IgD-negative memory B cell (primary cell): ENCODE measurements around the gene C4orf46. TPM values are rescaled to one million over a fixed set of nuclear protein-coding genes. Genes with fewer than 3 reads are reported as not detected.
"Not testable (repeated sequence)": the region's sequence is repeated elsewhere in the genome, so short reads cannot be mapped to it uniquely, and the experiment has no call there.

Experiments
- H3K27ac Mint-ChIP-seq, 3 donors: one replicate each; pipeline ENCODE4 v1.8.0; 2020 to 2022; ENCODE audit warnings: mild to moderate bottlenecking in 3 of 3, mixed read lengths in 3 of 3, moderate library complexity in 1 of 3
- H3K27me3 Mint-ChIP-seq: one replicate; pipeline ENCODE4 v1.8.0; 2021; ENCODE audit warnings: mixed read lengths
- H3K36me3 Mint-ChIP-seq: one replicate; pipeline ENCODE4 v1.8.0; 2020; ENCODE audit warnings: mild to moderate bottlenecking, mixed read lengths
- H3K4me1 Mint-ChIP-seq, 3 donors: one replicate each; pipeline ENCODE4 v1.8.0; 2020 to 2022; ENCODE audit warnings: mixed read lengths in 3 of 3, mild to moderate bottlenecking in 1 of 3
- H3K4me3 Mint-ChIP-seq, 4 donors: one replicate each; pipeline ENCODE4 v1.8.0; 2020 to 2022; ENCODE audit warnings: mild to moderate bottlenecking in 4 of 4, mixed read lengths in 4 of 4, moderate library complexity in 3 of 4
- H3K9me3 Mint-ChIP-seq, 3 donors: one replicate each; pipeline ENCODE4 v1.8.0; 2020 to 2021; ENCODE audit warnings: mixed read lengths in 3 of 3, mild to moderate bottlenecking in 1 of 3
- polyA plus RNA-seq: library from polyadenylated mRNA; unstranded; fragments of 300-500 nt; fragmentation: Illumina TruSeq; gene quantifications from one replicate; pipeline ENCODE4 v1.2.3, GENCODE V29; 2021

The C4orf46 gene
- polyA plus RNA-seq, result 2.9 TPM

GRCh38 chr4:158671665-158671914 is at the start of gene C4orf46:
TSS of gene C4orf46 (minus strand) at chr4:158671887. CDS start at chr4:158671801, 86 bp downstream.
- Mint-ChIP-seq H3K4me3 (peak within 1 kb of the TSS; percentile 86 to 98 (median 96)), H3K27ac (peak within 1 kb of the TSS; percentile 81 to 99 (median 93)), H3K27me3 (no peaks in the 10 kb centered on the region), H3K4me1 (peaks cover 11 to 20% (median 20%) of the 10 kb centered on the region in 3 donors), H3K36me3 (peaks cover 3% of the 10 kb centered on the region), H3K9me3 (no peaks in the 10 kb centered on the region)

DNA sequence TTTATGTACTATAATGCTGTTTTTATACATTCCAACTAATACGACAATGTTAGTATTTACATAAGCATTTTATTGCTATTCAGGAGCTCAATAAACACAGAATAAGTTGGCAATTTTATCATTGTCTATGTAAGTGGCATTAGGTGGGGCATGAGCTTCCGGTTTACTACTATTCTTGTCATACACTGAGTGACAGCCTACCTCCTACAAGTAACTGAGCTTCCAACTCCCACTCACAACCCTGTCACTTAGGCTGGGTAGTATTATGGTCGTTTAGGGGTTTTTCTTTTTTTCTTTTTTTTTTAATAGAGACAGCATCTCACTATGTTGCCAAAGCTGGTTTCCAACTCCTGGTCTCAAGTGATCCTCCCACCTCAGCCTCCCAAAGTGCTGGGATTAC is 44.1 kb upstream of the C4orf46 start:
- H3K36me3 Mint-ChIP-seq, result peaks cover 11% of the 10 kb centered on the region
- H3K27ac Mint-ChIP-seq, result no peak overlapping the region
- H3K4me1 Mint-ChIP-seq, result peaks cover 2 to 3% (median 3%) of the 10 kb centered on the region in 3 donors
- no peaks in the 10 kb centered on the region for H3K9me3 Mint-ChIP-seq
- H3K4me3 Mint-ChIP-seq, result no peak overlapping the region
- H3K27me3 Mint-ChIP-seq, result no peaks in the 10 kb centered on the region

DNA sequence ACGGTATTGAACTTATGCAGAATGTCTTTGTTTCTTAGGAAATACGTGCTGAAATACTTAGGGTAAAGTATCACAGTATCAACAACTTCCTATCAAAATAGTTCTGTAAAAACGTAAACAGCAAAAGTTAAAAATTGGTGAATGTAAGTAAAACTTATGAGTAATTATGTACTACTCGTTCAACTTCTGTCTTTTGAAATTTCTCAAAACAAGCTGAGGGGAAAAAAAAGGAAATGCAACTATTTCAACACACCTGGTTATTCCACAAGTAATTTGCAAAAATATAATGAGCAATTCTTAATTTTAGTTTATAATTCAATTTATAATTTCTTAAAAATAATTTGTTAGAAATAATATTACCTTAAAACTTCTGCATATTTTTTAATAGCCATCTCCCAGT is 43.2 kb upstream of the C4orf46 start:
- Mint-ChIP-seq H3K27me3 (no peaks in the 10 kb centered on the region), H3K4me3 (no peak overlapping the region), H3K27ac (no peak overlapping the region), H3K9me3 (no peaks in the 10 kb centered on the region), H3K36me3 (peaks cover 11% of the 10 kb centered on the region), H3K4me1 (peaks cover 2 to 3% (median 3%) of the 10 kb centered on the region in 3 donors)

DNA sequence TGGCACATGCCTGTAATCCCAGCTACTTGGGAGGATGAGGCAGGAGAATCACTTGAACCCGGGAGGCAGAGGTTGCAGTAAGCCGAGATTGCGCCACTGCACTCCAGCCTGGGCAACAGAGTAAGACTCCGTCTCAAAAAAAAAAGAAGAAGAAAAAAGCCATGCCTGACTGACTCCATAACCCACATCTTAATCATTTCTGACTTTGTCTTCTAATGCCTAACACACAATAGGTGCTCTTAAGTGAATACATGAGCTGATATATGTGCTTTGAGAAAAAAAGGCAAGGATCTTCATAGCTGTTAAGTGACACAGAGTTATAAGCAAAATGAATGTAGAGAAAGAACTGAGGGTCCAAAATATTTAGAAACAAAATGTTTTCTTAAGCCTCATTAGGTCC is 40.9 kb upstream of the C4orf46 start:
- not testable (repeated sequence) for H3K9me3 Mint-ChIP-seq, H3K27ac Mint-ChIP-seq

GRCh38 chr4:158710814-158711213 is 39.1 kb upstream of the C4orf46 start:
- Mint-ChIP-seq H3K4me1 (no peaks in the 10 kb centered on the region), H3K9me3 (no peaks in the 10 kb centered on the region), H3K4me3 (no peak overlapping the region), H3K27ac (no peak overlapping the region), H3K27me3 (no peaks in the 10 kb centered on the region), H3K36me3 (peaks cover 9% of the 10 kb centered on the region)

More for the DNA sequence above, 40.9 kb upstream of the C4orf46 start:
- H3K4me3 Mint-ChIP-seq, H3K4me1 Mint-ChIP-seq, H3K27me3 Mint-ChIP-seq, H3K36me3 Mint-ChIP-seq: not testable (repeated sequence)

- H3K4me3 Mint-ChIP-seq, result no peak overlapping the region
- H3K27ac Mint-ChIP-seq, result no peak overlapping the region
- H3K9me3 Mint-ChIP-seq, result peaks cover 0 to 4% (median 0%) of the 10 kb centered on the region in 3 donors
- H3K4me1 Mint-ChIP-seq, result no peaks in the 10 kb centered on the region
- no peaks in the 10 kb centered on the region for H3K27me3 Mint-ChIP-seq
- peaks cover 8% of the 10 kb centered on the region for H3K36me3 Mint-ChIP-seq
Measured at GRCh38 chr4:158704274-158704673, 32.6 kb upstream of the C4orf46 start.

DNA sequence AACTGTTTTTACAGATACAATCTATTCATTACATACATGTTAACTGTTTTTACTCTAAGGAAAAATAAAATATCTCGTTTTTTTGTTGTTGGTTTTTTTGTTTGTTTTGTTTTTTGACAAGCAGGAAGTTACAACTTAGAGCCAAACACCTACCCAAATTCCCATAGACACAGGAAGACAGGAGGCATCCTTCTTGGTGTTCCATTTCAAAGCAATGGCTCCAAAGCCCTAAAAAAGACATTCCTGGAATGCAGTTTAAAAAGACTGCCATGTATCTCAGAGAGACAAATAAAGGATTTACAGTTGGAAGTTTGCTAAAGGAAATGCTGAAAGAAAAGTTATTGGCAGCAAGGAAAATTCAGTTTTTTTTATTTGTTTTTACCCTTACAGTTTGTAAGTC is 17.1 kb upstream of the C4orf46 start:
- no peaks in the 10 kb centered on the region for H3K27me3 Mint-ChIP-seq
- H3K27ac Mint-ChIP-seq, result no peak overlapping the region
- no peaks in the 10 kb centered on the region for H3K4me1 Mint-ChIP-seq
- peaks cover 14% of the 10 kb centered on the region for H3K36me3 Mint-ChIP-seq
- no peaks in the 10 kb centered on the region for H3K9me3 Mint-ChIP-seq
- no peak overlapping the region for H3K4me3 Mint-ChIP-seq

- H3K4me3 Mint-ChIP-seq, result no peak overlapping the region
- H3K9me3 Mint-ChIP-seq, result no peaks in the 10 kb centered on the region
- no peak overlapping the region for H3K27ac Mint-ChIP-seq
- H3K36me3 Mint-ChIP-seq, result peaks cover 10% of the 10 kb centered on the region
- no peaks in the 10 kb centered on the region for H3K4me1 Mint-ChIP-seq
- no peaks in the 10 kb centered on the region for H3K27me3 Mint-ChIP-seq
Measured at GRCh38 chr4:158682066-158682465, 10.4 kb upstream of the C4orf46 start.

- Mint-ChIP-seq H3K27me3 (no peaks in the 10 kb centered on the region), H3K4me3 (no peak overlapping the region), H3K4me1 (no peaks in the 10 kb centered on the region), H3K27ac (no peak overlapping the region), H3K36me3 (peaks cover 11% of the 10 kb centered on the region), H3K9me3 (no peaks in the 10 kb centered on the region)
Measured at GRCh38 chr4:158681629-158682028, 9.9 kb upstream of the C4orf46 start.

GRCh38 chr4:158678767-158679166 is 7.1 kb upstream of the C4orf46 start:
- H3K9me3 Mint-ChIP-seq, result no peaks in the 10 kb centered on the region
- no peaks in the 10 kb centered on the region for H3K27me3 Mint-ChIP-seq
- peaks cover 0 to 5% (median 1%) of the 10 kb centered on the region in 3 donors for H3K4me1 Mint-ChIP-seq
- no peak overlapping the region for H3K27ac Mint-ChIP-seq
- no peak overlapping the region for H3K4me3 Mint-ChIP-seq
- H3K36me3 Mint-ChIP-seq, result peaks cover 7% of the 10 kb centered on the region

DNA sequence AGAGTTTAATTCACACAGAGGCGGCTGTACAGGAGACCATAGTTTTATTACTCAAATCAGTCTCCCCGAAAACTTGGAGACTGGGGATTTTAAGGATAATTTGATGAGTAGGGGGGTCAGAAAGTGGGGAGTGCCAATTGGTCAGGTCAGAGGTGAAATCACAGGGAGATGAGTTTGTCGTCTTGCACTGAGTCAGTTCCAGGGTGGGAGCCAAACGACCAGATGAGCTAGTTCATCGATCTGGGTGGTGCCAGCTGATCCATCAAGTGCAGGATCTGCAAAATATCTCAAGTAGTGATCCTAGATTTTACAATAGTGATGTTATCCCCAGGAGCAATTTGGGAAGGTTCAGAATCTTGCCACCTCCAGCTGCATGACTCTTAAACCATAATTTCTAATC is 4.4 kb upstream of the C4orf46 start:
- Mint-ChIP-seq H3K4me3 (no peak overlapping the region), H3K4me1 (peaks cover 6 to 13% (median 12%) of the 10 kb centered on the region in 3 donors)

GRCh38 chr4:158673633-158674032 is 1.9 kb upstream of the C4orf46 start:
- H3K4me1 Mint-ChIP-seq, result peaks cover 11 to 20% (median 20%) of the 10 kb centered on the region in 3 donors

More for the DNA sequence above, 4.4 kb upstream of the C4orf46 start:
- Mint-ChIP-seq H3K27ac (no peak overlapping the region), H3K27me3 (no peaks in the 10 kb centered on the region), H3K9me3 (no peaks in the 10 kb centered on the region), H3K36me3 (peaks cover 8% of the 10 kb centered on the region)

DNA sequence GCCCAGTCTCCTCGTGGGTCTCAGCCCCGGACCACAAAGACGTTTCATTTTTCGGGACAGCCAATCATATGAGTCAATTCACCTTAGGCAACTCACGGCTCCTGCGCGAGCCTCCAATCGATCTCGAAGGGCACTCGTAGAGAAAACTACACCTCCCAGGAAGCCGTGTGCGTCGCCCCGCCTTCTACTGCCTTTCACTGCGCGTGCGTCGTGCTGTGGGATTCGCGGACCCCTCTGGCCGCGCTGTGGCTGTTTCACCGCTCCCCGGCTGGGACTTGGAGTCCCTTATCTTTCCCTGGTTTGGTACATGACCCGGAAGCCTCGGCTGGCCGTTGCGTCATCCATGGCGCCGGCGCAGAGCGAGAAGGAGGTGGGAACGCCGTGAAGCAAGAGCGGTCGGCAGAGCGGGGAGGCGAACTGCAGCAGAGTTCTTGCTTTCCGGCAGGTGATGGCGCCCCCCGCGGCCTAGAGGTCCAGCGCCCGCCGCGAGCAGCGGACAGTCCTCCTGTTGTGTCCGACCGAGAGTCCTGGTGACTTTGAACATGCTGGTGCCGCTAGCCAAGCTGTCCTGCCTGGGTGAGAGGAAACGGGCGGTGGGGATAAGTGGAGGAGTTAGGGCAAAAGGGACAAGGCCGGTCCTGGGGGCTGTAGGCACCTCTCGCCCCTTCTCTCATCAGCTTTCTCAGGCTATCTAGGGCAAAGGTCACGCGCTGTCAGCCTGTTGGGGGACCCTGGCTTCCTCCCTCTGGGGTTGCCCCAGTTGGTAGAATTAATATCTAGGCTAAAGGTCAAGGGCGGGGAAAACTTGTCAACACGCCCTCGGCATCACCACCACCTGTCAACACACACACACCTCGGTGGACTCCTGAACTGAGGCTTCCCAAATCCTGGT is 474 bp upstream of the C4orf46 start, which contains the start of gene ETFDH:
Gene ETFDH (plus strand): TSS at position 382 of the 892 bp plus-strand sequence. CDS start 161 bp downstream, at position 543.
- Mint-ChIP-seq H3K36me3 (peaks cover 5% of the 10 kb centered on the region), H3K27ac (peak within 1 kb of the TSS; percentile 81 to 99 (median 93)), H3K4me1 (peaks cover 11 to 20% (median 20%) of the 10 kb centered on the region in 3 donors), H3K4me3 (peak within 1 kb of the TSS; percentile 86 to 98 (median 96)), H3K27me3 (no peaks in the 10 kb centered on the region), H3K9me3 (no peaks in the 10 kb centered on the region)

More at GRCh38 chr4:158673633-158674032, 1.9 kb upstream of the C4orf46 start:
- Mint-ChIP-seq H3K9me3 (no peaks in the 10 kb centered on the region), H3K27me3 (no peaks in the 10 kb centered on the region), H3K36me3 (peaks cover 5% of the 10 kb centered on the region), H3K27ac (no peak overlapping the region), H3K4me3 (peak overlapping the region in 1 of 4 donors; percentile 86)

DNA sequence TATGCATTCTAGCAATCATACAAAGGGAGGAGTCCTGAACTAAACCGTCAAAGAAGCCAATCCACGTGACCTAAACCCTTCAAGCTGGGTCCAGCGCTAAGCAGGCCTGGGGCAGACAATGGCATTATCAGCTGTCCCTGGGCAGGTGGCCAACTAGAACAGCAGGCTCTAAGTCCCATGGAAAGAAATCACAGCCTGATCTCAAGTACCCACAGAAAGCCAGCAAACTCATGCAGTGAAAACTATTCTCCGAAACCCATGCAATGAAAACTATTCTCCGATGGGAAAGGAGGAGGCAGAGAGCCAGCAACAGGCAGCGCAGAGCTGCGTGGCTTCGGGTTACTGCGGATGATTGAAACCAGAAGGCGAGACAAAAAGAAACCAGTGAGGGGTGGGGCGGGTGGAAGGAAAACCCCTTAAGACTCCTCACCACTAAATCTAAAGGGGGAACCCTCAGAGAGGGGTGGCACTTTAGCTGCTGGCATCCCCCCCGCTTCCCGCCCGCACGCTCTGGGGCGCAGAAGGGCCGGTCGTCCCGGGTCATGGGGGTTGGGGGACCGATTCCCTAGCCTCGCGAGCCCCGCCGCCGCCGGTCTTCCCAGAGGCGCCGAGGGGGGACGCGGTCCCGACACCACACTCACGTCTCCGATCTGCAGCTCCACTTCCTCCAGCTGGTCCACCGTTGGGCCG is 567 bp downstream of the C4orf46 start:
- peak overlapping the region; percentile 81 to 99 (median 93) for H3K27ac Mint-ChIP-seq
- peak overlapping the region; percentile 86 to 98 (median 96) for H3K4me3 Mint-ChIP-seq
- peaks cover 11 to 20% (median 20%) of the 10 kb centered on the region in 3 donors for H3K4me1 Mint-ChIP-seq
- no peaks in the 10 kb centered on the region for H3K27me3 Mint-ChIP-seq
- H3K9me3 Mint-ChIP-seq, result no peaks in the 10 kb centered on the region
- peaks cover 3% of the 10 kb centered on the region for H3K36me3 Mint-ChIP-seq

DNA sequence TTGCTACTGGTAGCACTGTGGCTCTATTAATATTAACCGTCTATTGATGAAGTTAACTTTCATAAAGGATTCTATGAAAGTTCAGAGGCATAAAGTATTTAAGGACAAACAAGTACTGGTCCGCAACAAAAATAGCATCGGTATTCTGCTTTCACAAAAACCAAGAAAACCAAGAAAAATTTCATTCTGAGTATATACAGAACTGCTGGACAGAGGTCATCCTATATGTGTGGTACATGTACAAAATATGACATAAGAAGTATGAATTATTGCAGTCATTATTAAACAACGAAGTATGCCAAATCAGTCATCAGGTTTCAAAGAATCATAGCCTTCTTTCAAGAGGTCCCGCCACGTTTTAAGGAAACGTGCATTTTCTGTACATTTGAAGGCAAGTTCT is 2.4 kb downstream of the C4orf46 start:
- peak overlapping the region in 1 of 3 donors; percentile 48 for H3K27ac Mint-ChIP-seq
- H3K4me1 Mint-ChIP-seq, result peaks cover 11 to 20% (median 15%) of the 10 kb centered on the region in 3 donors
- no peaks in the 10 kb centered on the region for H3K27me3 Mint-ChIP-seq
- peak overlapping the region in 2 of 4 donors; percentile 41 to 73 for H3K4me3 Mint-ChIP-seq
- no peaks in the 10 kb centered on the region for H3K9me3 Mint-ChIP-seq
- peaks cover 1% of the 10 kb centered on the region for H3K36me3 Mint-ChIP-seq
